Activated naive CD8-positive, alpha-beta T cell treated with anti-CD3 and anti-CD28 coated beads, Interleukin-2, amount 50 U/mL, for 24 hours (primary cell): ENCODE data around the gene CD72.
"Not testable (repeated sequence)": the region's sequence is repeated elsewhere in the genome, so short reads cannot be mapped to it uniquely, and the experiment has no call there.

Experiments used
- ATAC-seq: fragments of 150-1000 bp; cut with Tn5 transposase; one replicate; pipeline ENCODE4 v1.10.0; 2021
- DNase-seq: peaks from one replicate; pipeline ENCODE4 v3.0.0; 2021
- H3K27ac Mint-ChIP-seq: one replicate; pipeline ENCODE4 v1.8.0; 2021; ENCODE audit warnings: mild to moderate bottlenecking, mixed read lengths
- H3K27me3 Mint-ChIP-seq: one replicate; pipeline ENCODE4 v1.8.0; 2021; ENCODE audit warnings: mixed read lengths
- H3K36me3 Mint-ChIP-seq: one replicate; pipeline ENCODE4 v1.8.0; 2021; ENCODE audit warnings: low read depth, mixed read lengths
- H3K4me1 Mint-ChIP-seq: one replicate; pipeline ENCODE4 v1.8.0; 2021; ENCODE audit warnings: mixed read lengths
- H3K4me3 Mint-ChIP-seq: one replicate; pipeline ENCODE4 v1.8.0; 2021; ENCODE audit warnings: mild to moderate bottlenecking, moderate library complexity, mixed read lengths
- H3K9me3 Mint-ChIP-seq: one replicate; pipeline ENCODE4 v1.8.0; 2021; ENCODE audit warnings: mixed read lengths

Gene CD72

GRCh38 chr9:35656831-35657545, 38.8 kb upstream of the CD72 start:
- H3K4me1 Mint-ChIP-seq: peaks cover 60% of the 10 kb centered on the region
- H3K4me3 Mint-ChIP-seq: peak overlapping the region; percentile 86
- H3K9me3 Mint-ChIP-seq: peaks cover 4% of the 10 kb centered on the region
- H3K27ac Mint-ChIP-seq: peak overlapping the region; percentile 100
- H3K27me3 Mint-ChIP-seq: peaks cover 5% of the 10 kb centered on the region
- DNase-seq (no peak), ATAC-seq (no peak)
- peaks cover 28% of the 10 kb centered on the region for H3K36me3 Mint-ChIP-seq

GRCh38 chr9:35656348-35656747, 38.1 kb upstream of the CD72 start:
- H3K27ac Mint-ChIP-seq: peak overlapping the region; percentile 100
- H3K27me3 Mint-ChIP-seq: peaks cover 5% of the 10 kb centered on the region

GRCh38 chr9:35653611-35654010, 35.4 kb upstream of the CD72 start:
- peaks cover 55% of the 10 kb centered on the region for H3K4me1 Mint-ChIP-seq
- peaks cover 4% of the 10 kb centered on the region for H3K9me3 Mint-ChIP-seq
- ATAC-seq (no peak), DNase-seq (no peak)
- no peak overlapping the region for H3K27ac Mint-ChIP-seq
- peaks cover 5% of the 10 kb centered on the region for H3K27me3 Mint-ChIP-seq
- peaks cover 4% of the 10 kb centered on the region for H3K36me3 Mint-ChIP-seq
- no peak overlapping the region for H3K4me3 Mint-ChIP-seq

More at GRCh38 chr9:35656348-35656747, 38.1 kb upstream of the CD72 start:
- Mint-ChIP-seq H3K4me3 (peak overlapping the region; percentile 86), H3K4me1 (peaks cover 62% of the 10 kb centered on the region), H3K9me3 (peaks cover 4% of the 10 kb centered on the region), H3K36me3 (peaks cover 24% of the 10 kb centered on the region)
- ATAC-seq (no peak), DNase-seq (no peak)

GRCh38 chr9:35652829-35653209, 34.6 kb upstream of the CD72 start:
- ATAC-seq (no peak), DNase-seq (no peak)
- H3K4me3 Mint-ChIP-seq: no peak overlapping the region
- peaks cover 61% of the 10 kb centered on the region for H3K4me1 Mint-ChIP-seq
- H3K36me3 Mint-ChIP-seq: peaks cover 2% of the 10 kb centered on the region
- H3K27ac Mint-ChIP-seq: no peak overlapping the region
- H3K9me3 Mint-ChIP-seq: peaks cover 2% of the 10 kb centered on the region
- peaks cover 2% of the 10 kb centered on the region for H3K27me3 Mint-ChIP-seq

GRCh38 chr9:35651956-35652828, 34.0 kb upstream of the CD72 start:
- H3K4me3 Mint-ChIP-seq: no peak overlapping the region
- H3K9me3 Mint-ChIP-seq: no peaks in the 10 kb centered on the region
- no peaks in the 10 kb centered on the region for H3K36me3 Mint-ChIP-seq
- no peak overlapping the region for H3K27ac Mint-ChIP-seq
- H3K27me3 Mint-ChIP-seq: no peaks in the 10 kb centered on the region
- DNase-seq: no peak
- H3K4me1 Mint-ChIP-seq: peaks cover 61% of the 10 kb centered on the region
- ATAC-seq: no peak

GRCh38 chr9:35650341-35651158, 32.3 kb upstream of the CD72 start, which contains the start of gene SIT1:
TSS of gene SIT1 (minus strand) at chr9:35650931. CDS start at chr9:35650853, 78 bp downstream.
- peaks cover 62% of the 10 kb centered on the region for H3K4me1 Mint-ChIP-seq
- H3K36me3 Mint-ChIP-seq: no peaks in the 10 kb centered on the region
- H3K4me3 Mint-ChIP-seq: peak within 1 kb of the TSS; percentile 84
- ATAC-seq (peak; percentile 10), DNase-seq (peak; percentile 67)
- H3K9me3 Mint-ChIP-seq: no peaks in the 10 kb centered on the region
- peak within 1 kb of the TSS; percentile 94 for H3K27ac Mint-ChIP-seq
- no peaks in the 10 kb centered on the region for H3K27me3 Mint-ChIP-seq

- Mint-ChIP-seq H3K36me3 (no peaks in the 10 kb centered on the region), H3K9me3 (no peaks in the 10 kb centered on the region), H3K4me3 (peak overlapping the region; percentile 84), H3K27ac (peak overlapping the region; percentile 94), H3K27me3 (no peaks in the 10 kb centered on the region), H3K4me1 (peaks cover 68% of the 10 kb centered on the region)
- peak; percentile 57 for DNase-seq
- no peak for ATAC-seq
Observed at GRCh38 chr9:35649431-35650340, 31.5 kb upstream of the CD72 start.

GRCh38 chr9:35646533-35647265, 28.5 kb upstream of the CD72 start:
- Mint-ChIP-seq H3K9me3 (no peaks in the 10 kb centered on the region), H3K27me3 (no peaks in the 10 kb centered on the region), H3K4me3 (peak overlapping the region; percentile 88), H3K36me3 (peaks cover 10% of the 10 kb centered on the region), H3K27ac (peak overlapping the region; percentile 94), H3K4me1 (peaks cover 67% of the 10 kb centered on the region)
- ATAC-seq (peak; percentile 88), DNase-seq (peak; percentile 94)

GRCh38 chr9:35646153-35646532, 27.9 kb upstream of the CD72 start:
- ATAC-seq: no peak
- peaks cover 67% of the 10 kb centered on the region for H3K4me1 Mint-ChIP-seq

GRCh38 chr9:35645736-35646135, 27.5 kb upstream of the CD72 start:
- DNase-seq, ATAC-seq, H3K9me3 Mint-ChIP-seq, H3K27me3 Mint-ChIP-seq: not testable (repeated sequence)
- H3K4me3 Mint-ChIP-seq: peak overlapping the region; percentile 88
- peaks cover 65% of the 10 kb centered on the region for H3K4me1 Mint-ChIP-seq
- H3K36me3 Mint-ChIP-seq: peaks cover 18% of the 10 kb centered on the region
- peak overlapping the region; percentile 88 for H3K27ac Mint-ChIP-seq

More at GRCh38 chr9:35646153-35646532, 27.9 kb upstream of the CD72 start:
- Mint-ChIP-seq H3K36me3 (peaks cover 14% of the 10 kb centered on the region), H3K9me3 (no peaks in the 10 kb centered on the region), H3K27me3 (no peaks in the 10 kb centered on the region), H3K27ac (peak overlapping the region; percentile 88), H3K4me3 (peak overlapping the region; percentile 88)
- peak; percentile 28 for DNase-seq

DNA sequence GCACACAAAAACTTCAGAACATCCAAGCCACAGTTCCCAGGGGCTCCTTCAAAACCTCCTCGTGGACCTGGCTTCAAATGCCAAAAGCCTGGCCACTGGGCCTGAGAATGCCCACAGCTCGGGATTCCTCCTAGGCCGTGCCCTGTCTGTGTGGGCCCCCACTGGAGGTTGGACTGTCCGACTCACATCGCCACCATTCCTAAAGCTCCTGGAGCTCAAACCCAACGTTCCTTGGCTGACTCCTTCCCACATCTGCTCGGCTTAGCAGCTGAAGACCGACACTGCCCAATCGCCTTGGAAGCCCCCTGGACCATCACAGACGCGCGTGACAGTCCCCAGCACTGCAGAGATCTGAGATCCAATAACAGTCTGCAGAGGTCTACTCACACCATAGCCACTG, 24.8 kb upstream of the CD72 start:
- peaks cover 69% of the 10 kb centered on the region for H3K4me1 Mint-ChIP-seq
- no peak overlapping the region for H3K4me3 Mint-ChIP-seq
- H3K9me3 Mint-ChIP-seq: peaks cover 8% of the 10 kb centered on the region
- H3K36me3 Mint-ChIP-seq: peaks cover 26% of the 10 kb centered on the region
- no peaks in the 10 kb centered on the region for H3K27me3 Mint-ChIP-seq
- no peak for DNase-seq
- no peak for ATAC-seq
- no peak overlapping the region for H3K27ac Mint-ChIP-seq

DNA sequence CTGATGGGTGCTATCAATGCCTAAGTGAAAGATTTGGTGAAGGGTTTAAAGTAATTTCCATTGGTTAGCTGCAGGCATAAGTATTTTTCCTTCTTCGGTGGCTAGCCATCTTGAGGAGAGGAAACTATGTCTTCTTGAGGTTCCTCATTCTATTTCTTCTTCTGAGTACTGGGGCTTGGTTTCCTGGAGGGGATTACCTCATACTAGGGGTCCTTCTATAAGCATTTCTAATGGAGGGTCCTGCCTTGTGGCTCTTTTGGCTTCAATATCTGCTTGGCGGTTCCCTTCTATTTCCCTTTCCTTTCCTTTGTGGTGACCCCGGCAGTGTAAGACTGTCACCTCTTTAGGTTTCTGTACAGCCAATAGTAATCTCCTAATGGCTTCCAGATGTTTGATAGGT, 23.3 kb upstream of the CD72 start:
- H3K4me3 Mint-ChIP-seq: not testable (repeated sequence)

GRCh38 chr9:35640431-35640830, 22.2 kb upstream of the CD72 start:
- not testable (repeated sequence) for DNase-seq, H3K27me3 Mint-ChIP-seq, ATAC-seq, H3K27ac Mint-ChIP-seq, H3K4me3 Mint-ChIP-seq, H3K9me3 Mint-ChIP-seq
- Mint-ChIP-seq H3K36me3 (peaks cover 32% of the 10 kb centered on the region), H3K4me1 (peaks cover 71% of the 10 kb centered on the region)

More for the DNA sequence above, 23.3 kb upstream of the CD72 start:
- DNase-seq, ATAC-seq, H3K9me3 Mint-ChIP-seq, H3K27me3 Mint-ChIP-seq: not testable (repeated sequence)
- Mint-ChIP-seq H3K4me1 (peaks cover 71% of the 10 kb centered on the region), H3K36me3 (peaks cover 32% of the 10 kb centered on the region), H3K27ac (peak overlapping the region; percentile 55)
